DND-41 (cell line): ENCODE results near the gene ALCAM.

Experiments
- ATAC-seq: fragments of 200-7000 bp; cut with Tn5 transposase; 3 replicates; pipeline ENCODE4 v1.9.1; 2021; ENCODE audit warnings: low read depth; ENCODE audit not compliant: insufficient read depth
- DNase-seq: peaks from one replicate; pipeline ENCODE4 v3.0.0-alpha.2; 2020
- H2AFZ ChIP-seq: 2 replicates; pipeline ENCODE4 v1.6.0; 2012; ENCODE audit warnings: low read depth, low read length
- H3K27ac ChIP-seq: 2 replicates; pipeline ENCODE4 v1.5.1; 2012; ENCODE audit warnings: low read length, inconsistent platforms
- H3K27me3 ChIP-seq: fragments of 200-600 bp; sonication (generic); 2 replicates; pipeline ENCODE4 v1.6.0; 2012; ENCODE audit warnings: low read length, mild to moderate bottlenecking, inconsistent platforms; ENCODE audit not compliant: insufficient read depth, poor library complexity
- H3K36me3 ChIP-seq: 2 replicates; pipeline ENCODE4 v1.5.1; 2012; ENCODE audit warnings: low read length, inconsistent platforms; ENCODE audit not compliant: insufficient read depth
- H3K4me1 ChIP-seq: 2 replicates; pipeline ENCODE4 v1.5.1; 2012; ENCODE audit warnings: mild to moderate bottlenecking, low read length; ENCODE audit not compliant: insufficient read depth
- H3K4me2 ChIP-seq: 2 replicates; pipeline ENCODE4 v1.6.0; 2012; ENCODE audit warnings: mild to moderate bottlenecking, moderate library complexity, low read length, inconsistent platforms; ENCODE audit not compliant: insufficient read depth
- H3K4me3 ChIP-seq, 2 experiments: fragments of 200-600 bp in 1 of 2; shearing (Covaris generic) in 1 of 2; 2 replicates each; pipeline ENCODE4 v1.5.1; 2012 to 2016; ENCODE audit warnings: inconsistent platforms in 2 of 2, low read length in 2 of 2, mild to moderate bottlenecking in 2 of 2, low read depth in 1 of 2, moderate library complexity in 1 of 2
- H3K79me2 ChIP-seq: 2 replicates; pipeline ENCODE4 v1.6.0; 2012; ENCODE audit warnings: low read length, inconsistent platforms; ENCODE audit not compliant: insufficient read depth
- H3K9ac ChIP-seq: 2 replicates; pipeline ENCODE4 v1.6.0; 2012; ENCODE audit warnings: low read depth, mild to moderate bottlenecking, inconsistent platforms, low read length, moderate library complexity
- H3K9me3 ChIP-seq: 2 replicates; pipeline ENCODE4 v1.5.1; 2012; ENCODE audit warnings: low read length, moderate library complexity, mild to moderate bottlenecking, inconsistent platforms; ENCODE audit not compliant: insufficient read depth, severe bottlenecking
- H4K20me1 ChIP-seq: 2 replicates; pipeline ENCODE4 v1.6.0; 2012; ENCODE audit warnings: low read length; ENCODE audit not compliant: insufficient read depth
- CTCF ChIP-seq: IDR thresholded peaks from 2 replicates; pipeline ENCODE4 v1.5.1; 2012; ENCODE audit warnings: borderline replicate concordance, low read length, moderate library complexity, mild to moderate bottlenecking; ENCODE audit not compliant: poor library complexity, severe bottlenecking; ENCODE audit errors: extremely low read depth
- EZH2 ChIP-seq: IDR thresholded peaks from 3 replicates; pipeline ENCODE4 v1.6.1; 2012; ENCODE audit warnings: borderline replicate concordance, low read depth, mild to moderate bottlenecking, moderate library complexity, low read length, inconsistent platforms; ENCODE audit not compliant: severe bottlenecking

Gene ALCAM

GRCh38 chr3:105394177-105394576 lies 27.5 kb downstream of the ALCAM start:
- no peak overlapping the region for H2AFZ ChIP-seq
- no peak for ATAC-seq
- no peaks in the 10 kb centered on the region for H4K20me1 ChIP-seq
- H3K79me2 ChIP-seq = no peaks in the 10 kb centered on the region
- TF ChIP-seq EZH2 (no peak), CTCF (no peak)
- H3K9ac ChIP-seq = no peak overlapping the region
- no peaks in the 10 kb centered on the region for H3K4me1 ChIP-seq
- no peak overlapping the region for H3K27ac ChIP-seq
- no peaks in the 10 kb centered on the region for H3K36me3 ChIP-seq
- DNase-seq = no peak
- H3K4me2 ChIP-seq = no peak overlapping the region
- no peaks in the 10 kb centered on the region for H3K9me3 ChIP-seq
- no peak overlapping the region for H3K4me3 ChIP-seq
- H3K27me3 ChIP-seq = no peaks in the 10 kb centered on the region

GRCh38 chr3:105397974-105398373 lies 31.3 kb downstream of the ALCAM start:
- H4K20me1 ChIP-seq = no peaks in the 10 kb centered on the region
- no peak overlapping the region for H3K4me3 ChIP-seq
- ATAC-seq = no peak
- TF ChIP-seq EZH2 = no peak
- no peak overlapping the region for H3K4me2 ChIP-seq
- H3K27ac ChIP-seq = no peak overlapping the region
- DNase-seq = no peak
- H3K9ac ChIP-seq = no peak overlapping the region
- H3K27me3 ChIP-seq = no peaks in the 10 kb centered on the region
- H3K36me3 ChIP-seq = no peaks in the 10 kb centered on the region
- no peak overlapping the region for H2AFZ ChIP-seq
- no peaks in the 10 kb centered on the region for H3K79me2 ChIP-seq
- no peaks in the 10 kb centered on the region for H3K9me3 ChIP-seq
- H3K4me1 ChIP-seq = no peaks in the 10 kb centered on the region

- Histone ChIP-seq H3K36me3 (no peaks in the 10 kb centered on the region), H3K4me2 (no peak overlapping the region), H4K20me1 (no peaks in the 10 kb centered on the region), H3K9me3 (no peaks in the 10 kb centered on the region), H3K4me1 (no peaks in the 10 kb centered on the region), H3K4me3 (no peak overlapping the region), H2AFZ (no peak overlapping the region), H3K79me2 (no peaks in the 10 kb centered on the region), H3K27ac (no peak overlapping the region), H3K9ac (no peak overlapping the region), H3K27me3 (no peaks in the 10 kb centered on the region)
- DNase-seq (no peak), ATAC-seq (no peak)
- TF ChIP-seq EZH2 (no peak), CTCF (no peak)
Measured at GRCh38 chr3:105398437-105398836, 31.7 kb downstream of the ALCAM start.

- H4K20me1 ChIP-seq = no peaks in the 10 kb centered on the region
- H3K36me3 ChIP-seq = no peaks in the 10 kb centered on the region
Measured at GRCh38 chr3:105399062-105399461, 32.4 kb downstream of the ALCAM start.

More at GRCh38 chr3:105399062-105399461, 32.4 kb downstream of the ALCAM start:
- no peaks in the 10 kb centered on the region for H3K27me3 ChIP-seq
- H3K4me1 ChIP-seq = no peaks in the 10 kb centered on the region
- no peak overlapping the region for H3K4me2 ChIP-seq
- no peak overlapping the region for H2AFZ ChIP-seq
- no peak overlapping the region for H3K27ac ChIP-seq
- TF ChIP-seq EZH2 = no peak
- TF ChIP-seq CTCF = no peak
- DNase-seq (no peak), ATAC-seq (no peak)
- no peaks in the 10 kb centered on the region for H3K9me3 ChIP-seq
- no peak overlapping the region for H3K9ac ChIP-seq
- no peak overlapping the region for H3K4me3 ChIP-seq
- no peaks in the 10 kb centered on the region for H3K79me2 ChIP-seq
